DND-41 (cell line): ENCODE measurements around the gene KRT13.

Experiments used
- CTCF ChIP-seq: IDR thresholded peaks from 2 replicates; pipeline ENCODE4 v1.5.1; 2012; ENCODE audit warnings: borderline replicate concordance, low read length, moderate library complexity, mild to moderate bottlenecking; ENCODE audit not compliant: poor library complexity, severe bottlenecking; ENCODE audit errors: extremely low read depth
- EZH2 ChIP-seq: IDR thresholded peaks from 3 replicates; pipeline ENCODE4 v1.6.1; 2012; ENCODE audit warnings: borderline replicate concordance, low read depth, mild to moderate bottlenecking, moderate library complexity, low read length, inconsistent platforms; ENCODE audit not compliant: severe bottlenecking

- TF ChIP-seq CTCF, result no peak
- TF ChIP-seq EZH2, result no peak
These were observed 28.3 kb downstream of the KRT13 start for GRCh38 chr17:41476866-41477815.
